Pancreas (tissue), 10 donors: Measurements from ENCODE around the gene IQCN. TPM values are rescaled to one million over a fixed set of nuclear protein-coding genes. Genes with fewer than 3 reads are reported as not detected.

Source experiments
- ATAC-seq, 4 donors: fragments of 200-7000 bp; cut with Tn5 transposase; one replicate each; pipeline versions ENCODE4 v1.8.0 to v1.9.1; 2020; ENCODE audit warnings: mild to moderate bottlenecking in 4 of 4, moderate library complexity in 4 of 4
- DNase-seq, 6 donors: peaks; one replicate each; pipeline ENCODE4 v3.0.0-alpha.2; 2020
- FAIRE-seq: peaks from 2 replicates; lab custom pipeline; 2012; peaks lifted over from hg19 to GRCh38; lab: Jason Lieb, UNC
- H3K27ac ChIP-seq, 4 donors: fragments of 200-600 bp; sonication (generic); 1 replicate in 3 of 4; 2 replicates in 1 of 4; pipeline versions ENCODE4 v1.5.0 to v1.8.0; 2020
- H3K27me3 ChIP-seq, 4 donors: fragments of 200-600 bp; one replicate each; pipeline ENCODE4 v1.8.0; 2021
- H3K36me3 ChIP-seq, 3 donors: fragments of 200-600 bp; sonication (generic) in 1 of 3; one replicate each; pipeline versions ENCODE4 v1.5.0 to v1.8.0; 2020 to 2021
- H3K4me1 ChIP-seq, 3 donors: fragments of 200-600 bp; one replicate each; pipeline ENCODE4 v1.8.0; 2021
- H3K4me3 ChIP-seq, 4 donors: fragments of 200-600 bp; sonication (generic) in 2 of 4; one replicate each; pipeline versions ENCODE4 v1.5.0 to v1.8.0; 2020 to 2021
- H3K9me3 ChIP-seq, 4 donors: fragments of 200-600 bp; one replicate each; pipeline ENCODE4 v1.8.0; 2021
- CTCF ChIP-seq, 4 donors: fragments of 200-600 bp; sonication (generic) in 3 of 4; IDR thresholded peaks; one replicate each; pipeline versions ENCODE4 v1.5.0 to v1.8.0; 2021; ENCODE audit warnings: antibody characterized with exemption in 4 of 4
- WGBS, 2 donors: extraction: QIAGEN DNeasy Blood & Tissue Kit; methylation state at CpG; one replicate each; pipeline ENCODE4 v1.1.7; 2013; 5-methylcytosine and 5-hydroxymethylcytosine counted together
- intact Hi-C, 3 donors: fragments of 100-400 bp; cut with DNase I; formaldehyde crosslinking; loops; one replicate each; pipeline versions ENCODE4 v1.11.1 to v1.14.2; 2022
- polyA plus RNA-seq, 2 donors: library from polyadenylated mRNA; stranded (reverse); fragments of 200-250 nt; gene quantifications; one replicate each; pipeline ENCODE4 v1.2.3, GENCODE V29; 2013
- total RNA-seq, 6 donors: library from RNA; stranded (reverse); fragmentation: NEBNext Ultra II Directional in 4 of 6; extraction: Animal tissue kit (Norgen Biotek cat#: 25700) in 4 of 6; gene quantifications; one replicate each; pipeline versions ENCODE4 v1.2.1 to v1.2.4, GENCODE V29; 2021 to 2023
- donor health status: healthy with polysubstance abuse.
- donor health status: DM: no; HTN: no; CAD: no; lungs with moderate emphysema.
- donor health status: DM: no; HTN: no; CAD: no.
- donor health status: control.
- donor health status: control.
- donor health status: Bipolar disorder and iron deficiency.
- donor health status: DM: yes; HTN: yes; CAD: no.
- donor health status: DM: no; HTN: no; CAD: no.
- donor health status: DM: no; HTN: no; CAD: no.
- donor health status: DM: yes; HTN: yes; CAD: no.

The IQCN gene
- total and polyA plus RNA-seq, 8 donors, result 1.0 to 25.3 (median 3.2) TPM

GRCh38 chr19:18251587-18252369 lies 22.5 kb downstream of the IQCN start:
- peak; percentile 44 to 85 (median 75) for ATAC-seq
- FAIRE-seq, result no peak
- 17 to 27% methylated on average over 21 to 23 of the region's 23 CpGs for WGBS, 2 donors

GRCh38 chr19:18249834-18250233 lies 24.4 kb downstream of the IQCN start:
- FAIRE-seq, result no peak
- WGBS, 2 donors, result 90% methylated on average over 5 of the region's 5 CpGs
- DNase-seq, result no peak
- ATAC-seq, result no peak
- Histone ChIP-seq H3K4me3 (no peak overlapping the region), H3K27me3 (no peaks in the 10 kb centered on the region), H3K36me3 (no peaks in the 10 kb centered on the region), H3K27ac (no peak overlapping the region), H3K4me1 (no peaks in the 10 kb centered on the region), H3K9me3 (no peaks in the 10 kb centered on the region)
- intact Hi-C loops, result loop anchor here in 1 of 3 donors (5.0 kb wide), 1 partner anchor 138 kb away; no protein-coding TSS in a partner anchor
- no peak for TF ChIP-seq CTCF (IDR thresholded peaks at IDR 0.05)

More at GRCh38 chr19:18251587-18252369, 22.5 kb downstream of the IQCN start:
- H3K27me3 ChIP-seq, result no peaks in the 10 kb centered on the region
- no peak overlapping the region for H3K27ac ChIP-seq
- no peaks in the 10 kb centered on the region for H3K9me3 ChIP-seq
- peak; percentile 85 to 95 (median 92) for TF ChIP-seq CTCF (IDR thresholded peaks at IDR 0.05)
- peak; percentile 42 to 90 (median 76) for DNase-seq
- no peaks in the 10 kb centered on the region for H3K4me1 ChIP-seq
- no peaks in the 10 kb centered on the region for H3K36me3 ChIP-seq
- intact Hi-C loops, result loop anchor here in 1 of 3 donors (5.0 kb wide), 1 partner anchor 139 kb away; no protein-coding TSS in a partner anchor
- H3K4me3 ChIP-seq, result no peak overlapping the region

GRCh38 chr19:18245297-18245696 lies 29.0 kb downstream of the IQCN start:
- no peak overlapping the region for H3K4me3 ChIP-seq
- intact Hi-C loops, result no loop called here
- no peaks in the 10 kb centered on the region for H3K27me3 ChIP-seq
- DNase-seq (no peak), FAIRE-seq (no peak), ATAC-seq (no peak)
- no peaks in the 10 kb centered on the region for H3K4me1 ChIP-seq
- no peaks in the 10 kb centered on the region for H3K36me3 ChIP-seq
- 67 to 72% methylated on average over 7 of the region's 7 CpGs for WGBS, 2 donors
- no peak overlapping the region for H3K27ac ChIP-seq
- TF ChIP-seq CTCF (IDR thresholded peaks at IDR 0.05), result no peak
- no peaks in the 10 kb centered on the region for H3K9me3 ChIP-seq

GRCh38 chr19:18239303-18239702 lies 34.9 kb downstream of the IQCN start:
- Histone ChIP-seq H3K27ac (no peak overlapping the region), H3K4me1 (no peaks in the 10 kb centered on the region), H3K9me3 (no peaks in the 10 kb centered on the region), H3K36me3 (no peaks in the 10 kb centered on the region), H3K4me3 (no peak overlapping the region), H3K27me3 (no peaks in the 10 kb centered on the region)
- ATAC-seq (no peak), FAIRE-seq (no peak), DNase-seq (no peak)
- intact Hi-C loops, result no loop called here
- WGBS, 2 donors, result 28 to 35% methylated on average over 12 of the region's 12 CpGs
- no peak for TF ChIP-seq CTCF (IDR thresholded peaks at IDR 0.05)

- DNase-seq, result no peak
- no peak for TF ChIP-seq CTCF (IDR thresholded peaks at IDR 0.05)
- H3K4me1 ChIP-seq, result no peaks in the 10 kb centered on the region
- no peak for FAIRE-seq
- no peaks in the 10 kb centered on the region for H3K36me3 ChIP-seq
- H3K9me3 ChIP-seq, result no peaks in the 10 kb centered on the region
- ATAC-seq, result no peak
- H3K27me3 ChIP-seq, result peaks cover 0 to 5% (median 0%) of the 10 kb centered on the region in 4 donors
- intact Hi-C loops, result no loop called here
- no peak overlapping the region for H3K4me3 ChIP-seq
- 41 to 45% methylated on average over 6 of the region's 6 CpGs for WGBS, 2 donors
- H3K27ac ChIP-seq, result no peak overlapping the region
Measured at GRCh38 chr19:18234194-18234593, 40.1 kb downstream of the IQCN start.
